Esophagus muscularis mucosa (tissue), 4 donors: ENCODE results near the gene MYH7B. TPM values are rescaled to one million over a fixed set of nuclear protein-coding genes. Genes with fewer than 3 reads are reported as not detected.

Experiments
- DNase-seq: peaks from one replicate; pipeline ENCODE4 v3.0.0-alpha.2; 2017; ENCODE audit errors: extremely low spot score
- H3K27ac ChIP-seq, 4 donors: fragments of 200-600 bp; sonication (generic); replicated peaks in 1 of 4; 1 replicate in 3 of 4; 2 replicates in 1 of 4; pipeline ENCODE4 v1.5.1; 2016 to 2019; ENCODE audit warnings: mild to moderate bottlenecking in 1 of 4
- H3K27me3 ChIP-seq, 4 donors: fragments of 200-600 bp; sonication (generic); one replicate each; pipeline versions ENCODE4 v1.5.1 to v1.6.0; 2016 to 2019
- H3K36me3 ChIP-seq, 4 donors: fragments of 200-600 bp; sonication (generic); one replicate each; pipeline ENCODE4 v1.5.1; 2016 to 2019
- H3K4me1 ChIP-seq, 4 donors: fragments of 200-600 bp; sonication (generic); one replicate each; pipeline ENCODE4 v1.5.1; 2016 to 2019
- H3K4me3 ChIP-seq, 4 donors: fragments of 200-600 bp; sonication (generic); 1 replicate in 2 of 4; 2 replicates in 2 of 4; pipeline ENCODE4 v1.5.1; 2016 to 2019; ENCODE audit warnings: mild to moderate bottlenecking in 4 of 4, moderate library complexity in 1 of 4
- H3K9me3 ChIP-seq, 4 donors: fragments of 200-600 bp; sonication (generic); 1 replicate in 3 of 4; 2 replicates in 1 of 4; pipeline ENCODE4 v1.5.1; 2016 to 2019
- CTCF ChIP-seq, 3 experiments: fragments of 200-600 bp in 2 of 3; fragments of 450-650 bp in 1 of 3; sonication (generic) in 2 of 3; IDR thresholded peaks; one replicate each; pipeline ENCODE4 v1.5.1; 2017 to 2019; ENCODE audit warnings: antibody characterized with exemption in 3 of 3, mild to moderate bottlenecking in 2 of 3, moderate library complexity in 1 of 3
- EP300 ChIP-seq: sonication (generic); formaldehyde crosslinking; IDR thresholded peaks from one replicate; pipeline ENCODE4 v1.6.1; 2017; ENCODE audit warnings: antibody characterized with exemption
- POLR2A ChIP-seq: fragments of 450-650 bp; IDR thresholded peaks from one replicate; pipeline ENCODE4 v1.6.1; 2017; ENCODE audit warnings: antibody characterized with exemption, moderate library complexity, mild to moderate bottlenecking, low read depth
- POLR2AphosphoS5 ChIP-seq, 2 donors: sonication (generic); formaldehyde crosslinking; IDR thresholded peaks; one replicate each; pipeline ENCODE4 v1.6.1; 2017; ENCODE audit warnings: antibody characterized with exemption in 2 of 2
- WGBS: methylation state at CpG from one replicate; pipeline ENCODE4 v1.1.5; 2018; 5-methylcytosine and 5-hydroxymethylcytosine counted together
- intact Hi-C: fragments of 100-400 bp; cut with DNase I; formaldehyde crosslinking; loops from one replicate; pipeline ENCODE4 v1.15.1; 2023
- total RNA-seq, 4 donors: library from RNA; depleted of rRNA; stranded (reverse); fragments of >200 nt; gene quantifications; one replicate each; pipeline versions ENCODE4 v1.1.0 to v1.2.1, GENCODE V29; 2016

MYH7B gene
- total RNA-seq, 4 donors from 2014 or later: 0.17 to 0.84 (median 0.37) TPM

GRCh38 chr20:34916774-34917354, 38.8 kb upstream of the MYH7B start:
- Histone ChIP-seq H3K4me1 (peaks cover 0 to 31% (median 3%) of the 10 kb centered on the region in 4 donors), H3K27ac (no peak overlapping the region), H3K27me3 (no peaks in the 10 kb centered on the region), H3K4me3 (no peak overlapping the region), H3K36me3 (peaks cover 0 to 40% (median 22%) of the 10 kb centered on the region in 4 donors), H3K9me3 (no peaks in the 10 kb centered on the region)
- intact Hi-C loops: no loop called here
- TF ChIP-seq EP300: no peak
- TF ChIP-seq POLR2AphosphoS5 (IDR thresholded peaks at IDR 0.05): no peak
- no peak for TF ChIP-seq CTCF (IDR thresholded peaks at IDR 0.05)
- no peak for TF ChIP-seq POLR2A
- DNase-seq: no peak
- 79% methylated on average over 2 of the region's 2 CpGs for WGBS

GRCh38 chr20:34920055-34920454, 35.6 kb upstream of the MYH7B start:
- intact Hi-C loops: no loop called here
- H3K9me3 ChIP-seq: no peaks in the 10 kb centered on the region
- no peaks in the 10 kb centered on the region for H3K27me3 ChIP-seq
- no peak overlapping the region for H3K4me3 ChIP-seq
- H3K27ac ChIP-seq: no peak overlapping the region
- DNase-seq: no peak
- TF ChIP-seq CTCF (IDR thresholded peaks at IDR 0.05) (no peak), POLR2A (no peak)
- H3K36me3 ChIP-seq: peaks cover 2 to 53% (median 30%) of the 10 kb centered on the region in 4 donors
- H3K4me1 ChIP-seq: peaks cover 12 to 20% (median 18%) of the 10 kb centered on the region in 4 donors

GRCh38 chr20:34921436-34921835, 34.2 kb upstream of the MYH7B start:
- Histone ChIP-seq H3K4me1 (peaks cover 12 to 20% (median 15%) of the 10 kb centered on the region in 4 donors), H3K4me3 (no peak overlapping the region), H3K36me3 (peaks cover 14 to 67% (median 44%) of the 10 kb centered on the region in 4 donors), H3K9me3 (no peaks in the 10 kb centered on the region), H3K27me3 (no peaks in the 10 kb centered on the region), H3K27ac (peak overlapping the region in 3 of 4 donors; percentile 46 to 75 (median 56))
- WGBS: 89% methylated on average over 2 of the region's 3 CpGs
- intact Hi-C loops: no loop called here
- TF ChIP-seq POLR2AphosphoS5 (IDR thresholded peaks at IDR 0.05): no peak
- no peak for TF ChIP-seq EP300
- DNase-seq: no peak

- Histone ChIP-seq H3K36me3 (peaks cover 14 to 77% (median 56%) of the 10 kb centered on the region in 4 donors), H3K4me1 (peaks cover 5 to 20% (median 15%) of the 10 kb centered on the region in 4 donors), H3K27ac (peak overlapping the region; percentile 47 to 75 (median 56)), H3K27me3 (no peaks in the 10 kb centered on the region), H3K9me3 (no peaks in the 10 kb centered on the region), H3K4me3 (no peak overlapping the region)
- no peak for TF ChIP-seq CTCF (IDR thresholded peaks at IDR 0.05)
- TF ChIP-seq POLR2A: no peak
- TF ChIP-seq EP300: no peak
- TF ChIP-seq POLR2AphosphoS5 (IDR thresholded peaks at IDR 0.05): peak; percentile 32 to 78
- DNase-seq: no peak
- intact Hi-C loops: no loop called here
- WGBS: 84% methylated on average over 5 of the region's 5 CpGs
Observed at GRCh38 chr20:34922654-34923381, 32.9 kb upstream of the MYH7B start.

GRCh38 chr20:34923414-34923813, 32.3 kb upstream of the MYH7B start:
- Histone ChIP-seq H3K4me3 (no peak overlapping the region), H3K4me1 (peaks cover 5 to 20% (median 15%) of the 10 kb centered on the region in 4 donors), H3K9me3 (no peaks in the 10 kb centered on the region), H3K27ac (peak overlapping the region; percentile 47 to 64 (median 56)), H3K27me3 (no peaks in the 10 kb centered on the region), H3K36me3 (peaks cover 18 to 80% (median 61%) of the 10 kb centered on the region in 4 donors)
- TF ChIP-seq EP300 (no peak), CTCF (IDR thresholded peaks at IDR 0.05) (no peak)
- WGBS: 97% methylated on average over 2 of the region's 2 CpGs
- intact Hi-C loops: no loop called here
- no peak for DNase-seq
